DOHH2 (cell line): ENCODE results near the gene RPS6KL1.

Source experiments
- EZH2phosphoT487 ChIP-seq: fragments of 200-600 bp; sonication (generic); IDR thresholded peaks from 2 replicates; pipeline ENCODE4 v1.6.1; 2017; ENCODE audit warnings: borderline replicate concordance, mild to moderate bottlenecking, antibody characterized with exemption, low read length, moderate library complexity, mixed read lengths
- TF ChIP-seq, protein P1 (sequence below): fragments of 200-600 bp; sonication (generic); IDR thresholded peaks from one replicate; pipeline ENCODE4 v1.5.1; 2014; ENCODE audit warnings: antibody characterized with exemption, mild to moderate bottlenecking, low read depth, low read length; ENCODE audit not compliant: poor library complexity, severe bottlenecking

DNA sequence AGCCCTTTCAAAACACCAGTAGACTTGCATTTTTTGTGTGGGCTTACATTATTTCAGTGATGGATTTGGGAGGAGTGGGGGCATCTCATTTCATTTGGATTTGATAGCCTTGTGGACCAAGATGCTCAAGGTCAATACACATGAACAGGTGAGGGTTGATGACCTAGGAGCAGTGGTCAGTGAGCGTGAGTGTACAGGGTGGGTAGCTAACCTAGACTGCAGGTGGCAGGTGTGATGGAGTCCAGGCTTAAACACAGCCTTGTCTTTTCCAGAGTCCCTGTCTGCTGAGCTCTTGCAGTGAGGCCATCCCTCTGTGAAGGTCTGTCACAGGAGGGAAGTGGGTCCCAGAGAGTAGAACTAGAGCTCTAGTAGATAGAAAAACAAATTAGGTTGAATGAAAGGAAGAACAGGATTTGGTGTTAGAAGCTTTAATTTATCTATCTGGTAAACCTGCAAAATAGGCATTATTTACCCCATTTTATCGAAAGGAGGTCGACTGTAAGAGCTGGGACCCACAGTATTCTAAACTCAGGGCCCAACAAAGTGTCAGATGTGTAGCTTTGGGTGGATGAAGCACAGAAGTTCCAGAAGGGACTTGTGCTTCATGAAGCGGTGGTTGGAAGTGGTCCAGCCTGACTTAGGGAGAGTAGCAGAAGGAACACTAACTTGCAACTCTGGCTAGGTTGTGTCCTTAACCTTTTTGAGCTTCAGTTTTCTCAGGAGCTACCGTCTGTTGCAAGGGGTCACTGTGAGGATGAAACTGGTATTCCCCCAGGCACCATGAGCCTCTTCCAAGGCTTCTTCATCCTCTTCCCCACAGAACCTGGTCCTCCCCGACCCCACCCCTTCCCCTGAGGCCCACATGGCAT is 18.2 kb downstream of the RPS6KL1 start:
- TF ChIP-seq, protein P1, sequence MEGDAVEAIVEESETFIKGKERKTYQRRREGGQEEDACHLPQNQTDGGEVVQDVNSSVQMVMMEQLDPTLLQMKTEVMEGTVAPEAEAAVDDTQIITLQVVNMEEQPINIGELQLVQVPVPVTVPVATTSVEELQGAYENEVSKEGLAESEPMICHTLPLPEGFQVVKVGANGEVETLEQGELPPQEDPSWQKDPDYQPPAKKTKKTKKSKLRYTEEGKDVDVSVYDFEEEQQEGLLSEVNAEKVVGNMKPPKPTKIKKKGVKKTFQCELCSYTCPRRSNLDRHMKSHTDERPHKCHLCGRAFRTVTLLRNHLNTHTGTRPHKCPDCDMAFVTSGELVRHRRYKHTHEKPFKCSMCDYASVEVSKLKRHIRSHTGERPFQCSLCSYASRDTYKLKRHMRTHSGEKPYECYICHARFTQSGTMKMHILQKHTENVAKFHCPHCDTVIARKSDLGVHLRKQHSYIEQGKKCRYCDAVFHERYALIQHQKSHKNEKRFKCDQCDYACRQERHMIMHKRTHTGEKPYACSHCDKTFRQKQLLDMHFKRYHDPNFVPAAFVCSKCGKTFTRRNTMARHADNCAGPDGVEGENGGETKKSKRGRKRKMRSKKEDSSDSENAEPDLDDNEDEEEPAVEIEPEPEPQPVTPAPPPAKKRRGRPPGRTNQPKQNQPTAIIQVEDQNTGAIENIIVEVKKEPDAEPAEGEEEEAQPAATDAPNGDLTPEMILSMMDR: no peak
- no peak for TF ChIP-seq EZH2phosphoT487
